ENCODE results near the gene SLC22A5. TPM values are rescaled to one million over a fixed set of nuclear protein-coding genes. Genes with fewer than 3 reads are reported as not detected.

SLC22A5 gene
- total and polyA plus RNA-seq, 9 of the 15 experiments (the other 6 are each of a cell fraction or from before 2014, with no cell fraction given): 3.0 to 16.6 (median 8.3) TPM

- TF ChIP-seq SIN3A (IDR thresholded peaks at IDR 0.05; ENCODE audit: borderline replicate concordance in 2 of 2, control insufficient read depth in 1 of 2, low read depth in 2 of 2, low read length in 2 of 2): peak; percentile 43 to 79; a peak in 2 of 4 replicates
- no peak for TF ChIP-seq SLC30A9 (CRISPR knock-in tag; IDR thresholded peaks at IDR 0.05)
- TF ChIP-seq, protein P1, sequence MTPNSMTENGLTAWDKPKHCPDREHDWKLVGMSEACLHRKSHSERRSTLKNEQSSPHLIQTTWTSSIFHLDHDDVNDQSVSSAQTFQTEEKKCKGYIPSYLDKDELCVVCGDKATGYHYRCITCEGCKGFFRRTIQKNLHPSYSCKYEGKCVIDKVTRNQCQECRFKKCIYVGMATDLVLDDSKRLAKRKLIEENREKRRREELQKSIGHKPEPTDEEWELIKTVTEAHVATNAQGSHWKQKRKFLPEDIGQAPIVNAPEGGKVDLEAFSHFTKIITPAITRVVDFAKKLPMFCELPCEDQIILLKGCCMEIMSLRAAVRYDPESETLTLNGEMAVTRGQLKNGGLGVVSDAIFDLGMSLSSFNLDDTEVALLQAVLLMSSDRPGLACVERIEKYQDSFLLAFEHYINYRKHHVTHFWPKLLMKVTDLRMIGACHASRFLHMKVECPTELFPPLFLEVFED (CRISPR knock-in tag; conservative IDR thresholded peaks at IDR 0.05): no peak
- peak; percentile 47; the same call in 1 of the 2 replicates for TF ChIP-seq FOXP1 (CRISPR knock-in tag; IDR thresholded peaks at IDR 0.05)
- TF ChIP-seq POLR2AphosphoS2 (IDR thresholded peaks at IDR 0.05; ENCODE audit: low read length): no peak
- no peak for TF ChIP-seq ZNF318 (IDR thresholded peaks at IDR 0.05; ENCODE audit: borderline replicate concordance in 1 of 2, low read depth in 1 of 2)
- TF ChIP-seq UBTF (IDR thresholded peaks at IDR 0.05; ENCODE audit: borderline replicate concordance in 1 of 2, low read depth in 2 of 2, low read length in 2 of 2): peak in 1 of 2 experiments; percentile 76; a peak in 3 of 4 replicates
- TF ChIP-seq MCM3 (IDR thresholded peaks at IDR 0.05): no peak
- 0 out of 2 replicates have a peak, but pooled peaks have one; percentile 48 for TF ChIP-seq ETV5 (CRISPR knock-in tag; IDR thresholded peaks at IDR 0.05; ENCODE audit: low read depth)
- TF ChIP-seq SP1 (CRISPR knock-in tag; IDR thresholded peaks at IDR 0.05): no peak
- no peak for TF ChIP-seq MCM2 (IDR thresholded peaks at IDR 0.05; ENCODE audit: low read depth)
- TF ChIP-seq CXXC5 (CRISPR knock-in tag; IDR thresholded peaks at IDR 0.05): peak; percentile 92
- peak; percentile 86 for TF ChIP-seq SMAD4 (CRISPR knock-in tag; conservative IDR thresholded peaks at IDR 0.05)
- peak; percentile 78 for TF ChIP-seq FUS (optimal IDR thresholded peaks at IDR 0.05; ENCODE audit: low read depth, low read length)
Measured at GRCh38 chr5:132410451-132411303, 41.2 kb downstream of the SLC22A5 start (continued).
